WTC11 (cell line): ENCODE measurements around the gene ANKRD28. TPM values are rescaled to one million over a fixed set of nuclear protein-coding genes. Genes with fewer than 3 reads are reported as not detected.

Experiments used
- ATAC-seq: fragments of 200-7000 bp; cut with Tn5 transposase; 2 replicates; pipeline ENCODE4 v1.10.0; 2021; ENCODE audit warnings: mild to moderate bottlenecking, moderate library complexity
- CTCF ChIA-PET: fragments of 300-600 bp; sonication (Branson Sonifier 250); formaldehyde crosslinking; loops from one replicate; lab custom pipeline; 2021; ENCODE audit warnings: antibody characterized with exemption; lab: Charles Lee
- POLR2A ChIA-PET: fragments of 350-600 bp; sonication (Branson Sonifier 250); formaldehyde crosslinking; loops from one replicate; lab custom pipeline; 2021; ENCODE audit warnings: antibody characterized with exemption; lab: Charles Lee
- DNase-seq: peaks from one replicate; pipeline ENCODE4 v3.0.0; 2021; ENCODE audit warnings: low spot score
- H3K27ac Mint-ChIP-seq: 2 replicates; pipeline ENCODE4 v1.8.0; 2021; ENCODE audit warnings: mixed read lengths
- H3K27me3 Mint-ChIP-seq: 2 replicates; pipeline ENCODE4 v1.8.0; 2021; ENCODE audit warnings: low read depth, mild to moderate bottlenecking, moderate library complexity, mixed read lengths
- H3K36me3 Mint-ChIP-seq: 2 replicates; pipeline ENCODE4 v1.8.0; 2021; ENCODE audit warnings: mixed read lengths
- H3K4me1 Mint-ChIP-seq: 2 replicates; pipeline ENCODE4 v1.8.0; 2022; ENCODE audit warnings: mixed read lengths
- H3K4me3 Mint-ChIP-seq: 2 replicates; pipeline ENCODE4 v1.8.0; 2021; ENCODE audit warnings: mild to moderate bottlenecking, moderate library complexity, mixed read lengths
- H3K9me3 Mint-ChIP-seq: 2 replicates; pipeline ENCODE4 v1.8.0; 2021; ENCODE audit warnings: mixed read lengths
- AFF4 ChIP-seq: sonication (generic); formaldehyde crosslinking; IDR thresholded peaks from 2 replicates; pipeline ENCODE4 v1.8.1; 2023; ENCODE audit warnings: mild to moderate bottlenecking, missing genetic modification reagents, borderline replicate concordance
- ATF1 ChIP-seq: sonication (generic); formaldehyde crosslinking; IDR thresholded peaks from 2 replicates; pipeline ENCODE4 v1.8.1; 2023; ENCODE audit warnings: mild to moderate bottlenecking, moderate library complexity, missing genetic modification reagents
- ESRRA ChIP-seq: sonication (generic); formaldehyde crosslinking; IDR thresholded peaks from 2 replicates; pipeline ENCODE4 v1.8.1; 2022; ENCODE audit warnings: mild to moderate bottlenecking, missing genetic modification reagents, borderline replicate concordance
- GABPB1 ChIP-seq: sonication (generic); formaldehyde crosslinking; IDR thresholded peaks from 2 replicates; pipeline ENCODE4 v1.8.1; 2023; ENCODE audit warnings: mild to moderate bottlenecking, missing genetic modification reagents
- OVOL2 ChIP-seq: fragments of 250-450 bp; sonication (Bioruptor Pico); IDR thresholded peaks from 2 replicates; pipeline ENCODE4 v1.9.0; 2021; ENCODE audit warnings: mild to moderate bottlenecking, borderline replicate concordance
- PRRX2 ChIP-seq: fragments of 250-450 bp; sonication (Bioruptor Pico); IDR thresholded peaks from 2 replicates; pipeline ENCODE4 v1.8.0; 2021; ENCODE audit warnings: mild to moderate bottlenecking
- RELA ChIP-seq: sonication (generic); formaldehyde crosslinking; IDR thresholded peaks from 2 replicates; pipeline ENCODE4 v1.8.1; 2022; ENCODE audit warnings: missing genetic modification reagents, mild to moderate bottlenecking, borderline replicate concordance
- RORB ChIP-seq: fragments of 250-450 bp; sonication (Bioruptor Pico); IDR thresholded peaks from 2 replicates; pipeline ENCODE4 v1.9.0; 2021; ENCODE audit warnings: mild to moderate bottlenecking
- SMAD4 ChIP-seq: sonication (generic); formaldehyde crosslinking; IDR thresholded peaks from 2 replicates; pipeline ENCODE4 v1.8.0; 2022; ENCODE audit warnings: mild to moderate bottlenecking, missing genetic modification reagents
- ZBTB21 ChIP-seq: sonication (generic); formaldehyde crosslinking; IDR thresholded peaks from 2 replicates; pipeline ENCODE4 v1.8.1; 2023; ENCODE audit warnings: mild to moderate bottlenecking, missing genetic modification reagents, borderline replicate concordance
- ZNF396 ChIP-seq: fragments of 250-450 bp; sonication (Bioruptor Pico); IDR thresholded peaks from 2 replicates; pipeline ENCODE4 v1.8.0; 2021; ENCODE audit warnings: mild to moderate bottlenecking, moderate library complexity, borderline replicate concordance
- ZNF416 ChIP-seq: fragments of 250-450 bp; sonication (Bioruptor Pico); IDR thresholded peaks from 2 replicates; pipeline ENCODE4 v1.9.0; 2021; ENCODE audit warnings: mild to moderate bottlenecking, inconsistent platforms
- ZNF423 ChIP-seq: fragments of 250-450 bp; sonication (Bioruptor Pico); IDR thresholded peaks from 2 replicates; pipeline ENCODE4 v2.1.2; 2022; ENCODE audit warnings: mild to moderate bottlenecking, moderate library complexity
- total RNA-seq: library from RNA; stranded (reverse); gene quantifications from 3 replicates; pipeline ENCODE4 v1.2.3, GENCODE V29; 2021
- TF ChIP-seq, protein P1 (sequence below): fragments of 250-450 bp; sonication (Bioruptor Pico); IDR thresholded peaks from 2 replicates; pipeline ENCODE4 v1.9.0; 2021; ENCODE audit warnings: mild to moderate bottlenecking, borderline replicate concordance
- TF ChIP-seq, protein P2 (sequence below): sonication (generic); formaldehyde crosslinking; IDR thresholded peaks from 2 replicates; pipeline ENCODE4 v1.8.0; 2023; ENCODE audit warnings: missing genetic modification reagents, mild to moderate bottlenecking, borderline replicate concordance
- TF ChIP-seq, protein P3 (sequence below): sonication (generic); formaldehyde crosslinking; IDR thresholded peaks from 2 replicates; pipeline ENCODE4 v1.8.1; 2023; ENCODE audit warnings: mild to moderate bottlenecking, missing genetic modification reagents, moderate library complexity
- TF ChIP-seq, protein P4 (sequence below): sonication (generic); formaldehyde crosslinking; IDR thresholded peaks from 2 replicates; pipeline ENCODE4 v1.8.0; 2022; ENCODE audit warnings: mild to moderate bottlenecking, missing genetic modification reagents

The ANKRD28 gene
- total RNA-seq, 1 experiment from 2014 or later, result 51.6 TPM

- CTCF ChIA-PET, result no interaction called here
- POLR2A ChIA-PET, result no interaction called here
- ATAC-seq (no peak), DNase-seq (no peak)
- Mint-ChIP-seq H3K4me3 (no peak overlapping the region), H3K9me3 (no peaks in the 10 kb centered on the region), H3K36me3 (peaks cover 22% of the 10 kb centered on the region), H3K27ac (no peak overlapping the region), H3K4me1 (no peaks in the 10 kb centered on the region), H3K27me3 (no peaks in the 10 kb centered on the region)
- no peak for TF ChIP-seq RELA (CRISPR knock-in tag)
Measured at GRCh38 chr3:15676259-15676658, 121.5 kb downstream of the ANKRD28 start.

- no peak for DNase-seq
- ChIA-PET POLR2A (interaction anchor here (0.6 kb wide), 1 partner anchor 1625 kb away, joined by 3 read pairs; no protein-coding TSS in a partner anchor), CTCF (no interaction called here)
- ATAC-seq, result no peak
- peaks cover 23% of the 10 kb centered on the region for H3K36me3 Mint-ChIP-seq
- no peak overlapping the region for H3K27ac Mint-ChIP-seq
- H3K4me3 Mint-ChIP-seq, result no peak overlapping the region
- no peaks in the 10 kb centered on the region for H3K9me3 Mint-ChIP-seq
- H3K4me1 Mint-ChIP-seq, result peaks cover 13% of the 10 kb centered on the region
- no peak for TF ChIP-seq ZNF416 (CRISPR knock-in tag)
- TF ChIP-seq, protein P1, sequence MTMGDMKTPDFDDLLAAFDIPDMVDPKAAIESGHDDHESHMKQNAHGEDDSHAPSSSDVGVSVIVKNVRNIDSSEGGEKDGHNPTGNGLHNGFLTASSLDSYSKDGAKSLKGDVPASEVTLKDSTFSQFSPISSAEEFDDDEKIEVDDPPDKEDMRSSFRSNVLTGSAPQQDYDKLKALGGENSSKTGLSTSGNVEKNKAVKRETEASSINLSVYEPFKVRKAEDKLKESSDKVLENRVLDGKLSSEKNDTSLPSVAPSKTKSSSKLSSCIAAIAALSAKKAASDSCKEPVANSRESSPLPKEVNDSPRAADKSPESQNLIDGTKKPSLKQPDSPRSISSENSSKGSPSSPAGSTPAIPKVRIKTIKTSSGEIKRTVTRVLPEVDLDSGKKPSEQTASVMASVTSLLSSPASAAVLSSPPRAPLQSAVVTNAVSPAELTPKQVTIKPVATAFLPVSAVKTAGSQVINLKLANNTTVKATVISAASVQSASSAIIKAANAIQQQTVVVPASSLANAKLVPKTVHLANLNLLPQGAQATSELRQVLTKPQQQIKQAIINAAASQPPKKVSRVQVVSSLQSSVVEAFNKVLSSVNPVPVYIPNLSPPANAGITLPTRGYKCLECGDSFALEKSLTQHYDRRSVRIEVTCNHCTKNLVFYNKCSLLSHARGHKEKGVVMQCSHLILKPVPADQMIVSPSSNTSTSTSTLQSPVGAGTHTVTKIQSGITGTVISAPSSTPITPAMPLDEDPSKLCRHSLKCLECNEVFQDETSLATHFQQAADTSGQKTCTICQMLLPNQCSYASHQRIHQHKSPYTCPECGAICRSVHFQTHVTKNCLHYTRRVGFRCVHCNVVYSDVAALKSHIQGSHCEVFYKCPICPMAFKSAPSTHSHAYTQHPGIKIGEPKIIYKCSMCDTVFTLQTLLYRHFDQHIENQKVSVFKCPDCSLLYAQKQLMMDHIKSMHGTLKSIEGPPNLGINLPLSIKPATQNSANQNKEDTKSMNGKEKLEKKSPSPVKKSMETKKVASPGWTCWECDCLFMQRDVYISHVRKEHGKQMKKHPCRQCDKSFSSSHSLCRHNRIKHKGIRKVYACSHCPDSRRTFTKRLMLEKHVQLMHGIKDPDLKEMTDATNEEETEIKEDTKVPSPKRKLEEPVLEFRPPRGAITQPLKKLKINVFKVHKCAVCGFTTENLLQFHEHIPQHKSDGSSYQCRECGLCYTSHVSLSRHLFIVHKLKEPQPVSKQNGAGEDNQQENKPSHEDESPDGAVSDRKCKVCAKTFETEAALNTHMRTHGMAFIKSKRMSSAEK, result no peak
- no peaks in the 10 kb centered on the region for H3K27me3 Mint-ChIP-seq
Measured at GRCh38 chr3:15673536-15673935, 124.2 kb downstream of the ANKRD28 start.

DNA sequence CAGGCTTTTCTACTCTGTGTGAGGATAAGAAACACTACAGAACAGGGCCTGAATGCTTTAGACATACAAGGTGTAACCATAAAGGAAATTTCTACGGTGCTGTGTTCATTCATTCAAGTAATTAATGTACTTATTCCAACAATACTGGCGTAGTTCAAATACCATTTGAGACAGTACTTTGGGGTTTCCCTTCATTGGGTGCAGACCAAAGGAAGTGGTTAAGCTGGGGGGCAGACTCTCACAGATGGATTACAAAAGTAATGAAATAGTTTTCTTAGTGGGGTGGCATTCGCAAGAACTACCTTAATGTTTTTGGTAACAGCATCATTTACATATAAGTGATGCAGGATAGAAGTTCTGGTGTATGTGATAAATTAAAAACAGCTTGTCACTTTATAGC, 130.3 kb downstream of the ANKRD28 start:
- Mint-ChIP-seq H3K9me3 (peaks cover 8% of the 10 kb centered on the region), H3K27me3 (no peaks in the 10 kb centered on the region), H3K27ac (no peak overlapping the region), H3K4me1 (peaks cover 21% of the 10 kb centered on the region), H3K36me3 (peaks cover 22% of the 10 kb centered on the region), H3K4me3 (no peak overlapping the region)
- POLR2A ChIA-PET, result no interaction called here
- ATAC-seq, result no peak
- TF ChIP-seq PRRX2 (CRISPR knock-in tag) (no peak), ZBTB21 (no peak), ZNF423 (CRISPR knock-in tag) (no peak)
- TF ChIP-seq, protein P2, sequence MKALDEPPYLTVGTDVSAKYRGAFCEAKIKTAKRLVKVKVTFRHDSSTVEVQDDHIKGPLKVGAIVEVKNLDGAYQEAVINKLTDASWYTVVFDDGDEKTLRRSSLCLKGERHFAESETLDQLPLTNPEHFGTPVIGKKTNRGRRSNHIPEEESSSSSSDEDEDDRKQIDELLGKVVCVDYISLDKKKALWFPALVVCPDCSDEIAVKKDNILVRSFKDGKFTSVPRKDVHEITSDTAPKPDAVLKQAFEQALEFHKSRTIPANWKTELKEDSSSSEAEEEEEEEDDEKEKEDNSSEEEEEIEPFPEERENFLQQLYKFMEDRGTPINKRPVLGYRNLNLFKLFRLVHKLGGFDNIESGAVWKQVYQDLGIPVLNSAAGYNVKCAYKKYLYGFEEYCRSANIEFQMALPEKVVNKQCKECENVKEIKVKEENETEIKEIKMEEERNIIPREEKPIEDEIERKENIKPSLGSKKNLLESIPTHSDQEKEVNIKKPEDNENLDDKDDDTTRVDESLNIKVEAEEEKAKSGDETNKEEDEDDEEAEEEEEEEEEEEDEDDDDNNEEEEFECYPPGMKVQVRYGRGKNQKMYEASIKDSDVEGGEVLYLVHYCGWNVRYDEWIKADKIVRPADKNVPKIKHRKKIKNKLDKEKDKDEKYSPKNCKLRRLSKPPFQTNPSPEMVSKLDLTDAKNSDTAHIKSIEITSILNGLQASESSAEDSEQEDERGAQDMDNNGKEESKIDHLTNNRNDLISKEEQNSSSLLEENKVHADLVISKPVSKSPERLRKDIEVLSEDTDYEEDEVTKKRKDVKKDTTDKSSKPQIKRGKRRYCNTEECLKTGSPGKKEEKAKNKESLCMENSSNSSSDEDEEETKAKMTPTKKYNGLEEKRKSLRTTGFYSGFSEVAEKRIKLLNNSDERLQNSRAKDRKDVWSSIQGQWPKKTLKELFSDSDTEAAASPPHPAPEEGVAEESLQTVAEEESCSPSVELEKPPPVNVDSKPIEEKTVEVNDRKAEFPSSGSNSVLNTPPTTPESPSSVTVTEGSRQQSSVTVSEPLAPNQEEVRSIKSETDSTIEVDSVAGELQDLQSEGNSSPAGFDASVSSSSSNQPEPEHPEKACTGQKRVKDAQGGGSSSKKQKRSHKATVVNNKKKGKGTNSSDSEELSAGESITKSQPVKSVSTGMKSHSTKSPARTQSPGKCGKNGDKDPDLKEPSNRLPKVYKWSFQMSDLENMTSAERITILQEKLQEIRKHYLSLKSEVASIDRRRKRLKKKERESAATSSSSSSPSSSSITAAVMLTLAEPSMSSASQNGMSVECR (CRISPR knock-in tag), result no peak
- DNase-seq, result no peak
- CTCF ChIA-PET, result no interaction called here

GRCh38 chr3:15666277-15666676, 131.5 kb downstream of the ANKRD28 start:
- POLR2A ChIA-PET, result no interaction called here
- no peak overlapping the region for H3K4me3 Mint-ChIP-seq
- H3K9me3 Mint-ChIP-seq, result peaks cover 8% of the 10 kb centered on the region
- CTCF ChIA-PET, result no interaction called here
- peaks cover 21% of the 10 kb centered on the region for H3K4me1 Mint-ChIP-seq
- no peak overlapping the region for H3K27ac Mint-ChIP-seq
- DNase-seq (no peak), ATAC-seq (no peak)
- H3K36me3 Mint-ChIP-seq, result peaks cover 22% of the 10 kb centered on the region
- H3K27me3 Mint-ChIP-seq, result no peaks in the 10 kb centered on the region; the same call in 1 of the 2 replicates
- TF ChIP-seq RORB (CRISPR knock-in tag), result no peak
- TF ChIP-seq OVOL2 (CRISPR knock-in tag), result no peak
- TF ChIP-seq ESRRA (CRISPR knock-in tag), result no peak
- no peak for TF ChIP-seq AFF4
- no peak for TF ChIP-seq ZNF396
- TF ChIP-seq, protein P3, sequence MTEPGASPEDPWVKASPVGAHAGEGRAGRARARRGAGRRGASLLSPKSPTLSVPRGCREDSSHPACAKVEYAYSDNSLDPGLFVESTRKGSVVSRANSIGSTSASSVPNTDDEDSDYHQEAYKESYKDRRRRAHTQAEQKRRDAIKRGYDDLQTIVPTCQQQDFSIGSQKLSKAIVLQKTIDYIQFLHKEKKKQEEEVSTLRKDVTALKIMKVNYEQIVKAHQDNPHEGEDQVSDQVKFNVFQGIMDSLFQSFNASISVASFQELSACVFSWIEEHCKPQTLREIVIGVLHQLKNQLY (CRISPR knock-in tag), result no peak
- no peak for TF ChIP-seq SMAD4 (CRISPR knock-in tag)
- TF ChIP-seq GABPB1 (CRISPR knock-in tag), result no peak
- TF ChIP-seq ATF1 (CRISPR knock-in tag), result no peak
- TF ChIP-seq, protein P4, sequence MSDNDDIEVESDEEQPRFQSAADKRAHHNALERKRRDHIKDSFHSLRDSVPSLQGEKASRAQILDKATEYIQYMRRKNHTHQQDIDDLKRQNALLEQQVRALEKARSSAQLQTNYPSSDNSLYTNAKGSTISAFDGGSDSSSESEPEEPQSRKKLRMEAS (CRISPR knock-in tag), result no peak
